ENCODE data around the gene ZER1.

Gene ZER1

DNA sequence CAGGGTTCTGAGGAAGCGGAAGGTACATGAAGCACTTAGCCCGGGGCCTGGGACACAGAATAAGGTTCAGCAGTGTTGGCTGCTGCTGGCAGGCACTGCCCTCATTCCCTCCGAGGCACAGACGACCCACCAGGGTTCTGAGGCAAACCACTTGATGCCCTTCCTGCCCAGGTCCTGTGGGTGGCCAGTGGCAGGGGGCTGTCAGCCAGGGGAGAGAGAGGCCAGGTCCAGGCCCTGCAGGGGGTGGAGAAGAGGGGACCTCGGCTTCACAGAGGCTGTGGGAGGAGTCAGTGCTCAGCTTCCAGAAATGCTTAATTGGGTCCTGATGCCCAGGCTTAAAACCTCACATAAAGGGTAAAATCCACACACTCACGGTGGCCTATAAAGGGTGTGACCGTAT is 43.4 kb downstream of the ZER1 start:
- no peak overlapping the region for H3K4me3 ChIP-seq (ENCODE audit: low read length)
- TF ChIP-seq, protein P1, sequence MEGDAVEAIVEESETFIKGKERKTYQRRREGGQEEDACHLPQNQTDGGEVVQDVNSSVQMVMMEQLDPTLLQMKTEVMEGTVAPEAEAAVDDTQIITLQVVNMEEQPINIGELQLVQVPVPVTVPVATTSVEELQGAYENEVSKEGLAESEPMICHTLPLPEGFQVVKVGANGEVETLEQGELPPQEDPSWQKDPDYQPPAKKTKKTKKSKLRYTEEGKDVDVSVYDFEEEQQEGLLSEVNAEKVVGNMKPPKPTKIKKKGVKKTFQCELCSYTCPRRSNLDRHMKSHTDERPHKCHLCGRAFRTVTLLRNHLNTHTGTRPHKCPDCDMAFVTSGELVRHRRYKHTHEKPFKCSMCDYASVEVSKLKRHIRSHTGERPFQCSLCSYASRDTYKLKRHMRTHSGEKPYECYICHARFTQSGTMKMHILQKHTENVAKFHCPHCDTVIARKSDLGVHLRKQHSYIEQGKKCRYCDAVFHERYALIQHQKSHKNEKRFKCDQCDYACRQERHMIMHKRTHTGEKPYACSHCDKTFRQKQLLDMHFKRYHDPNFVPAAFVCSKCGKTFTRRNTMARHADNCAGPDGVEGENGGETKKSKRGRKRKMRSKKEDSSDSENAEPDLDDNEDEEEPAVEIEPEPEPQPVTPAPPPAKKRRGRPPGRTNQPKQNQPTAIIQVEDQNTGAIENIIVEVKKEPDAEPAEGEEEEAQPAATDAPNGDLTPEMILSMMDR (conservative IDR thresholded peaks at IDR 0.05; ENCODE audit: low read length) = no peak
- no peak for DNase-seq (ENCODE audit: low read depth)

- TF ChIP-seq, protein P1 (conservative IDR thresholded peaks at IDR 0.05; ENCODE audit: low read length) = no peak
- no peak for DNase-seq (ENCODE audit: low read depth)
- no peak overlapping the region for H3K4me3 ChIP-seq (ENCODE audit: low read length)
Measured at GRCh38 chr9:128727640-128728248, 44.0 kb downstream of the ZER1 start.

DNA sequence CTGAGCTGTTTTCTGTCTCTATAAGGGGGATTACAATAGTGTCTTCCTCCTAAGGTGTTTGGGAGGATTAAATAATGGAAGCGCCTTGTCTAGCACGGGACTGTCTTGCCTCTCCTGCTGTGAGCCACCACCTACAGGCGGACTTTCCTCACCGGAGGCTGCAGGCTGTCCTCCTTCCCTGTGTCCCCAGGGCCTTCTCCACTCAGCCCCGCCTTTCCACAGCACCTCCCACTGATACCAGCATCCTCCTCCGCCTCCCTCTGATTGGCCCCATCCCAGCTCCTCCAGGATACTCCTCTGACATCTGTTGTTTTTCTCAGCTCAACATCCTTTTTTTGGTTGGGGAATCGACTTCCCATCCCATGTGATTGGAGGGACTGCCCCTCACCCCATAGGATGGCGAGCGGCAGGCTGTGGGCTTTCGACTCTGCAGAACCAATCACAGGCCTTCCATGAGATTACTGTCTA is 46.9 kb downstream of the ZER1 start:
- peak overlapping the region; percentile 80 for H3K4me3 ChIP-seq (ENCODE audit: low read length)
- TF ChIP-seq, protein P1 (conservative IDR thresholded peaks at IDR 0.05; ENCODE audit: low read length) = no peak
- peak; percentile 67 for DNase-seq (ENCODE audit: low read depth)

DNA sequence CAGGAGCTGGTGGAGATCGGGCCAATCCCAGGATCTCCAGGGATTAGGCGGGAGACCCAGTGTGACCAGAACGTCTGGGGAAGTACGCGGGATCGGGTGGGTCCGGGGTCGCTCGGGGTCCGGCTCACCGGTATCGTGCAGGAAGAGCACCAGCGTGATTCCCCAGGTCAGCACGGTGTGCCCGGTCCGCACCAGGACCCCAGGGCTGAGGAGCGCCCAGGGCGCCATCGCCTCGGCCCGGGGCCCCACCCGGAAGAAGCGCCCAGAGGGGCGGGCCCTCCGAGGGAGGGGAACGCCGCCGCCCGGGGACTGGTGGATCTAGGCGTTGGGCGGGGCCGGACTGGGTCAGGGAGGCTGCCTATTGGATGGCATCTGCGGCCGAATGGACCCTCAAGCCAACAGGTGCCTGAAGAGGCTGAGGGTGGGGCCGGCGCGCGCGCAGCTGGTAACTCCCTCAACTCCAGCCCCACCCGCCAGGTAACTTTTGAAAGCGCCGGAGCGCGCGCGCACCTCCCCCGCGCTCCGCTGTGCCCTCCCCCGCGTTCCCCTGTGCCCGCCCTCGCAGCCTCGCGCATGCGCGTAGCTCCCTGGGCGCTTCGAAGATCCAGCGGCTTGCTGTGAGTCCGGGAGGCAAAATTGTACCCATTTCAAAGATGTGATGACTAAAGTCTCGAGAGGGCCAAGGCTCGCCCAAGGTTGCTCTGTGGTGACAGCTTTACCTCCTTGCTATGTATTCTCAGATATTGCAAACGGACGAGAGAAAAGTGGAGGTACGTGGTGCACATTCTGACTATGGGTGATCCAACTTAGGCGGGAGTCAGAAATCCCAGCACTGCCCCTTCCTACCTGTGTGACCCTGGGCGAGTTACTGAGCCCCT is 47.6 kb downstream of the ZER1 start, which contains the start of gene ZDHHC12:
Gene ZDHHC12 (minus strand): TSS at position 262 of the 878 bp plus-strand sequence. CDS start 34 bp downstream, at position 228.
- TF ChIP-seq, protein P1 (conservative IDR thresholded peaks at IDR 0.05; ENCODE audit: low read length) = no peak
- DNase-seq (ENCODE audit: low read depth) = peak; percentile 87
- H3K4me3 ChIP-seq (ENCODE audit: low read length) = peak within 1 kb of the TSS; percentile 80

DNA sequence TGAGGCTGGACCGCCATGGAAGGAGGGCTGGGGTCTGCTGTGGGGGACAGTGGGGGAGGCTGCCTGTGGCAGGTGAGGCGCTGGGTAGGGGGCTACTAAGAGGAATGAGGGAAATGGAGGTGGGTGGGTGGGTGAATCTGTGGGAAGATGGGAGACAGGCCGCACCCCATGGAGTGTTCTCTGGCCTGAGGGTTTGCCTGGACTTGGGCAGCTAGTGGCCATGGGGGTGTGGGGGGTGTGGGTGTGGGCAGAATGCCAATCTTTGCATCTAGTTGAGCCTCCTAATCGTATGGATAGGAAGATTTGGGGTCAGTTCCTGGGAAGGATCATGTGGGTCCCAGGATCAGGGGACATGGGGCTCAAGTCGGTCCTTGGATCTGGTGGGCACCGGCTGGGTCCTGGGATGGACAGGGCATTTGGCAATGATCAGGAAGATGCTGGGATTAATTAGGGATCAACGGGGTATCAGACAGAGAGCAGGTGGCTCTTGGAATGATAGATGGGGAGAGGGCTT is 48.3 kb downstream of the ZER1 start:
- TF ChIP-seq, protein P1 (conservative IDR thresholded peaks at IDR 0.05; ENCODE audit: low read length) = no peak
- no peak for DNase-seq (ENCODE audit: low read depth)
- peak overlapping the region; percentile 80 for H3K4me3 ChIP-seq (ENCODE audit: low read length)

- DNase-seq (ENCODE audit: low read depth) = no peak
- no peak overlapping the region for H3K4me3 ChIP-seq (ENCODE audit: low read length)
- TF ChIP-seq, protein P1 (conservative IDR thresholded peaks at IDR 0.05; ENCODE audit: low read length) = no peak
Measured at GRCh38 chr9:128722380-128723351, 49.1 kb downstream of the ZER1 start.
